ENCODE measurements around the gene BUB1B.
A peak's percentile ranks its signal among the peaks of the same experiment; 100 is the strongest.

Gene BUB1B

DNA sequence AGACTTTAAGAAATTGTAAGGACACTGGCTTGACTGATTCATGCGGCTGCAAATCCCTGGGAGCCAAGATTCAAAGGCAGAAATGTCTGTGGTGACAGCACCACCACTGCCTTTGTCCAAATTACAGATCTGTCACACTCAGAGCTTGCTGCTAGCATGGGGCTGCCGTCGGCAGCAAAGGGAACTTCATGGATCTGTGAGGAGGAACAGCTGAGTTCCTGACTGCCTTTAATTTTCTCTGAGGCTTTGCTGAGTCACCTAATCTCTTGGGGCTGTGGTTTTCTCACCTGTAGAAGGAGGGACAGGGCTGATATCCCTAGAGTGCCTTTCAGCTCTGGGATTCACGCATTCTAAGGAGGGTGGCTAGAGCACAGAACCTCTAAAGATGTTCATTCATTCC is 73.9 kb downstream of the BUB1B start:
- Histone ChIP-seq H3K27ac (ENCODE audit: poor library complexity, severe bottlenecking) (peak overlapping the region; percentile 19), H3K9me3 (ENCODE audit: severe bottlenecking) (no peaks in the 10 kb centered on the region), H3K4me3 (ENCODE audit: severe bottlenecking) (no peak overlapping the region), H3K36me3 (ENCODE audit: low read depth) (0 out of 2 replicates have a peak, but pooled peaks cover 9% of the 10 kb centered on the region), H3K4me1 (ENCODE audit: insufficient read depth, poor library complexity, severe bottlenecking) (peaks cover 28% of the 10 kb centered on the region), H3K27me3 (ENCODE audit: insufficient read depth, poor library complexity, severe bottlenecking) (no peaks in the 10 kb centered on the region)
- ATAC-seq (ENCODE audit: low read depth) = peak; percentile 14; the same call in 1 of the 3 replicates
- TF ChIP-seq, protein P1, sequence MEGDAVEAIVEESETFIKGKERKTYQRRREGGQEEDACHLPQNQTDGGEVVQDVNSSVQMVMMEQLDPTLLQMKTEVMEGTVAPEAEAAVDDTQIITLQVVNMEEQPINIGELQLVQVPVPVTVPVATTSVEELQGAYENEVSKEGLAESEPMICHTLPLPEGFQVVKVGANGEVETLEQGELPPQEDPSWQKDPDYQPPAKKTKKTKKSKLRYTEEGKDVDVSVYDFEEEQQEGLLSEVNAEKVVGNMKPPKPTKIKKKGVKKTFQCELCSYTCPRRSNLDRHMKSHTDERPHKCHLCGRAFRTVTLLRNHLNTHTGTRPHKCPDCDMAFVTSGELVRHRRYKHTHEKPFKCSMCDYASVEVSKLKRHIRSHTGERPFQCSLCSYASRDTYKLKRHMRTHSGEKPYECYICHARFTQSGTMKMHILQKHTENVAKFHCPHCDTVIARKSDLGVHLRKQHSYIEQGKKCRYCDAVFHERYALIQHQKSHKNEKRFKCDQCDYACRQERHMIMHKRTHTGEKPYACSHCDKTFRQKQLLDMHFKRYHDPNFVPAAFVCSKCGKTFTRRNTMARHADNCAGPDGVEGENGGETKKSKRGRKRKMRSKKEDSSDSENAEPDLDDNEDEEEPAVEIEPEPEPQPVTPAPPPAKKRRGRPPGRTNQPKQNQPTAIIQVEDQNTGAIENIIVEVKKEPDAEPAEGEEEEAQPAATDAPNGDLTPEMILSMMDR (IDR thresholded peaks at IDR 0.05; ENCODE audit: poor library complexity, severe bottlenecking) = no peak
- DNase-seq (ENCODE audit: low spot score) = no peak

DNA sequence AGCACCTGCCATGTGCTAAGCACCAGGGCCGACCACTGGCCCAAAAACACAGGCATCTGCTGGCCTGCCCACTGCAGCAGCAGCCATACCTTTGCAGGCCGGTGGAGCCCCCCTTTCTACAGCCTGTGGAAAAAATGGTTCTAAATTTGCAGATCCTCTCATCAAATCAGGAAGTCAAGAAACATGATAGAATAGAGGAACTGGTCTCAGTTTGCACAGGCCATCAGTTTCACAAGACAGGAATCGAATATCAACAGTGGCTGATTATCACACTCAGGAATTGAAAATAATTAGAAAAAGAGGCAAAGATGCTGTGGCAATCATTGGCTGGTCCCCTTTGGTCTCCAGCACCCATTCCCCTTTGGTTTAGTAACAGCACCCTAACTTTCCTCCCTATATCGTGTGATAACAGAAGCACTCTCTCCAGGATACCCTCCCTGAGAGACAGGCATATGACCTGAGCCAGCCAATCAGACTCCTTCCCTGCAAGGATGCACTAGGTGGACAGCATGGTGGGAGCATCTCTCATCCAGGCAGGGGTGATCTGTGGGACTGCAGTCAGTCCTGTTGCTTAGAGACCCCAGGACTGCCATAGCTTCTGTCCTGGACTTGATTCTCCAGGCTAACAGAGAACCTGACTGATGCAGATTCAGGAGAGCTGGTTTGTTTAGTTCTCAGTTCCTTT is 74.5 kb downstream of the BUB1B start:
- H3K4me3 ChIP-seq (ENCODE audit: severe bottlenecking) = no peak overlapping the region
- peaks cover 33% of the 10 kb centered on the region for H3K4me1 ChIP-seq (ENCODE audit: insufficient read depth, poor library complexity, severe bottlenecking)
- 0 out of 2 replicates have a peak, but pooled peaks cover 9% of the 10 kb centered on the region for H3K36me3 ChIP-seq (ENCODE audit: low read depth)
- TF ChIP-seq, protein P1 (IDR thresholded peaks at IDR 0.05; ENCODE audit: poor library complexity, severe bottlenecking) = no peak
- ATAC-seq (ENCODE audit: low read depth) = no peak
- no peaks in the 10 kb centered on the region for H3K27me3 ChIP-seq (ENCODE audit: insufficient read depth, poor library complexity, severe bottlenecking)
- H3K27ac ChIP-seq (ENCODE audit: poor library complexity, severe bottlenecking) = peak overlapping the region; percentile 19
- H3K9me3 ChIP-seq (ENCODE audit: severe bottlenecking) = no peaks in the 10 kb centered on the region
- no peak for DNase-seq (ENCODE audit: low spot score)

DNA sequence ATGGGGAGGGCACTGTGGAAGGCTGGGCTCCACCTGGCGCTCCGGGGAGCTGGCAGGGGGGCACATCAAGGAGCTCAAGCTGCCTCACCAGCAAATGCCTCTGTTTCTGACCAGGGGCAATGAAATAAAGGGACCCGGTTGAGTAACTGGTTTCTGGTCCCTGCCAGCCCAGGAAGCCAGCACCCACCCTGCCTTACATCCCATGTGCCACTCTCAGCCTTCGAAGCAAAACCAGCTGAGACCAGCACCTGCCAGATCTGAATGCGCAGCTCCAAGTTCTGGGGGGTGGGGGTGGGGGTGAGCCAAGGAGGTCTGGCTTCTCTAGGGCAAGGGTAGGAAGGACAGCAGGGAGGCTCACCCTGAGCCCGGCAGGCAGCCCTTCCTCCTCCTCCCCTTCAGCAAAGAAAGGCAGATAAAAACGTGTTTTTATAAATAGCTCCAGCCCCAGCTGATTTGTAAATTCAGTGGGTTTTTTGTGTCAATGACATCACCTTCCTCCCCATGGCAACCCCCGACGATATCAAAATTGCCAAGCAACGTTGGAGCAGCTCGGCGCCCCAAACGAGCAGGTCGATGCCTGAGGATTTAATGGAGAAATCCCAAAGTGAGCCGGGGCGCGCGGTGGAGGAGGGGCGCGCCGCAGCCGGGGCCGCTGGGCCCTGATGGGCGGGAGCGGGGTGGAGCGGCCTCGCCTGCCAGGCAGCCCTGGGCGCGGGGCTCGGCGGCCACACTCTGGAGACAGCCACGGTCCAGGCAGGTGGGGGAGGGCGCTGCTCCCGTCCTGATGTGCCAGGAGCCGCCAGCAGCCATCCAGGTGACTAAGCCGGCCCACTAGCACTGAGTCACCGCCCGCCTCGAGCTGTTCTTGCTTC is 77.9 kb downstream of the BUB1B start, which contains the start of gene PAK6:
PAK6 (plus strand) TSS at position 532 of the 872 bp plus-strand sequence. CDS start 25,723 bp downstream, outside the sequence.
- Histone ChIP-seq H3K27ac (ENCODE audit: poor library complexity, severe bottlenecking) (peak within 1 kb of the TSS; percentile 91), H3K36me3 (ENCODE audit: low read depth) (no peaks in the 10 kb centered on the region), H3K4me1 (ENCODE audit: insufficient read depth, poor library complexity, severe bottlenecking) (peaks cover 52% of the 10 kb centered on the region), H3K27me3 (ENCODE audit: insufficient read depth, poor library complexity, severe bottlenecking) (no peaks in the 10 kb centered on the region), H3K4me3 (ENCODE audit: severe bottlenecking) (peak within 1 kb of the TSS; percentile 13), H3K9me3 (ENCODE audit: severe bottlenecking) (no peaks in the 10 kb centered on the region)
- DNase-seq (ENCODE audit: low spot score) (peak; percentile 99), ATAC-seq (ENCODE audit: low read depth) (peak; percentile 86)
- TF ChIP-seq, protein P1 (IDR thresholded peaks at IDR 0.05; ENCODE audit: poor library complexity, severe bottlenecking) = no peak

DNA sequence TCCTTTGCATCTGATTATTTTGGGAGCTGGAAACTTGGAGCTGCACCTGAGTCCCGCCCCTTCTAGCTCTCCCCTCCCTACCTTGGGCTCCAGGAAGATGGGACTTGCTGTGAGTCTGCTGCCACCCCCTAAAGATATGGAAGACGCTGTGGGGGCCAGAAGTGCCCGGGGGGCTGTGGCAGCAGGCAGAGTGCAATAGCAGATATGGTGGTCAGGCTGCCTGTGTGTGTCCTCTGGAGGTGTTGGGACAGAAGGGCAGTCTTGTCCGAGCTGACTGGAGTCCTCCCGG is 78.5 kb downstream of the BUB1B start:
- Histone ChIP-seq H3K36me3 (ENCODE audit: low read depth) (no peaks in the 10 kb centered on the region), H3K27ac (ENCODE audit: poor library complexity, severe bottlenecking) (peak overlapping the region; percentile 91), H3K9me3 (ENCODE audit: severe bottlenecking) (no peaks in the 10 kb centered on the region), H3K4me1 (ENCODE audit: insufficient read depth, poor library complexity, severe bottlenecking) (peaks cover 46% of the 10 kb centered on the region), H3K27me3 (ENCODE audit: insufficient read depth, poor library complexity, severe bottlenecking) (no peaks in the 10 kb centered on the region), H3K4me3 (ENCODE audit: severe bottlenecking) (peak overlapping the region; percentile 13)
- ATAC-seq (ENCODE audit: low read depth) (peak; percentile 21), DNase-seq (ENCODE audit: low spot score) (no peak)
- TF ChIP-seq, protein P1 (IDR thresholded peaks at IDR 0.05; ENCODE audit: poor library complexity, severe bottlenecking) = no peak

Data from RWPE2 (cell line).